Stomach (tissue), 9 donors: ENCODE results near the gene PDZRN3. TPM values are rescaled to one million over a fixed set of nuclear protein-coding genes. Genes with fewer than 3 reads are reported as not detected.

Source experiments
- DNase-seq, 2 donors: peaks; one replicate each; pipeline versions ENCODE4 v3.0.0 to v3.0.0-alpha.2; 2013 to 2019
- H3K27ac ChIP-seq, 5 donors: fragments of 200-600 bp in 4 of 5; sonication (generic) in 4 of 5; one replicate each; pipeline ENCODE4 v1.5.1; 2013 to 2019; ENCODE audit warnings: mild to moderate bottlenecking in 1 of 5, moderate library complexity in 1 of 5
- H3K27me3 ChIP-seq, 3 donors: fragments of 200-600 bp; sonication (generic); one replicate each; pipeline ENCODE4 v1.5.1; 2017 to 2019; ENCODE audit warnings: mixed run types in 1 of 3
- H3K36me3 ChIP-seq, 4 donors: fragments of 200-600 bp; sonication (generic); 1 replicate in 3 of 4; 2 replicates in 1 of 4; pipeline ENCODE4 v1.5.1; 2016 to 2019
- H3K4me1 ChIP-seq, 4 donors: fragments of 200-600 bp; sonication (generic); one replicate each; pipeline ENCODE4 v1.5.1; 2016 to 2019
- H3K4me3 ChIP-seq, 4 donors: fragments of 200-600 bp; sonication (generic) in 3 of 4; one replicate each; pipeline ENCODE4 v1.5.1; 2016 to 2019; ENCODE audit warnings: mild to moderate bottlenecking in 1 of 4
- H3K9me3 ChIP-seq, 4 donors: fragments of 200-600 bp; sonication (generic); one replicate each; pipeline ENCODE4 v1.5.1; 2016 to 2019
- CTCF ChIP-seq, 7 experiments: fragments of 450-650 bp in 4 of 7; fragments of 200-600 bp in 3 of 7; sonication (generic) in 3 of 7; IDR thresholded peaks; one replicate each; pipeline ENCODE4 v1.5.1; 2016 to 2019; ENCODE audit warnings: antibody characterized with exemption in 7 of 7, control low read depth in 2 of 7, mild to moderate bottlenecking in 1 of 7
- EP300 ChIP-seq: sonication (generic); formaldehyde crosslinking; IDR thresholded peaks from one replicate; pipeline ENCODE4 v1.6.1; 2017; ENCODE audit warnings: antibody characterized with exemption
- POLR2A ChIP-seq, 4 donors: fragments of 450-650 bp; IDR thresholded peaks; one replicate each; pipeline ENCODE4 v1.6.1; 2016; ENCODE audit warnings: antibody characterized with exemption in 4 of 4, control low read depth in 2 of 4, mild to moderate bottlenecking in 1 of 4, moderate library complexity in 1 of 4
- POLR2AphosphoS5 ChIP-seq, 3 donors: sonication (generic); formaldehyde crosslinking; IDR thresholded peaks; one replicate each; pipeline ENCODE4 v1.6.1; 2016; ENCODE audit warnings: antibody characterized with exemption in 3 of 3
- WGBS, 5 donors: extraction: QIAGEN DNeasy Blood & Tissue Kit in 3 of 5; methylation state at CpG; one replicate each; pipeline versions ENCODE4 v1.1.5 to v1.1.7; 2013 to 2018; 5-methylcytosine and 5-hydroxymethylcytosine counted together
- intact Hi-C: fragments of 100-400 bp; cut with DNase I; formaldehyde crosslinking; loops from one replicate; pipeline ENCODE4 v1.15.1; 2023; ENCODE audit warnings: low total_unique reads
- polyA plus RNA-seq, 3 donors: library from polyadenylated mRNA; stranded (reverse); fragments of 200-250 nt; gene quantifications; one replicate each; pipeline ENCODE4 v1.2.3, GENCODE V29; 2013
- total RNA-seq, 5 donors: library from RNA; depleted of rRNA; stranded (reverse); fragments of >200 nt; gene quantifications; one replicate each; pipeline versions ENCODE4 v1.1.0 to v1.2.3, GENCODE V29; 2014 to 2016
- donor health status: healthy with polysubstance abuse.
- donor health status: Bipolar disorder and iron deficiency.
- donor health status: healthy.

The PDZRN3 gene
- total and polyA plus RNA-seq, 8 donors: 21.9 to 174 (median 63.0) TPM

GRCh38 chr3:73418681-73419080 is 206.1 kb downstream of the PDZRN3 start:
- H3K27me3 ChIP-seq: no peaks in the 10 kb centered on the region
- H3K36me3 ChIP-seq: no peaks in the 10 kb centered on the region
- no peak overlapping the region for H3K4me3 ChIP-seq
- peaks cover 5 to 56% (median 14%) of the 10 kb centered on the region in 4 donors for H3K4me1 ChIP-seq
- TF ChIP-seq EP300 (no peak), CTCF (IDR thresholded peaks at IDR 0.05) (no peak), POLR2A (IDR thresholded peaks at IDR 0.05) (no peak), POLR2AphosphoS5 (IDR thresholded peaks at IDR 0.05) (no peak)
- WGBS, 5 donors: 62 to 73% (median 64%) methylated on average over 4 of the region's 4 CpGs
- DNase-seq: no peak
- peak overlapping the region in 4 of 5 donors; percentile 67 to 85 (median 74) for H3K27ac ChIP-seq
- H3K9me3 ChIP-seq: no peaks in the 10 kb centered on the region
- intact Hi-C loops: no loop called here

GRCh38 chr3:73415118-73415517 is 209.6 kb downstream of the PDZRN3 start:
- no peak for DNase-seq
- no peaks in the 10 kb centered on the region for H3K9me3 ChIP-seq
- WGBS, 5 donors: 88 to 97% (median 91%) methylated on average over 2 of the region's 2 CpGs
- TF ChIP-seq POLR2AphosphoS5 (IDR thresholded peaks at IDR 0.05) (no peak), CTCF (IDR thresholded peaks at IDR 0.05) (no peak), EP300 (no peak), POLR2A (IDR thresholded peaks at IDR 0.05) (no peak)
- peak overlapping the region in 1 of 5 donors; percentile 85 for H3K27ac ChIP-seq
- H3K4me3 ChIP-seq: no peak overlapping the region
- intact Hi-C loops: no loop called here
- no peaks in the 10 kb centered on the region for H3K36me3 ChIP-seq
- peaks cover 5 to 53% (median 22%) of the 10 kb centered on the region in 4 donors for H3K4me1 ChIP-seq
- no peaks in the 10 kb centered on the region for H3K27me3 ChIP-seq

- 89 to 96% (median 92%) methylated on average over 9 of the region's 9 CpGs for WGBS, 5 donors
- H3K4me1 ChIP-seq: peaks cover under 1 to 58% (median 28%) of the 10 kb centered on the region in 4 donors
- no peaks in the 10 kb centered on the region for H3K27me3 ChIP-seq
- H3K4me3 ChIP-seq: no peak overlapping the region
- no peak for TF ChIP-seq CTCF (IDR thresholded peaks at IDR 0.05)
- TF ChIP-seq EP300: no peak
- TF ChIP-seq POLR2A (IDR thresholded peaks at IDR 0.05): no peak
- no peak for TF ChIP-seq POLR2AphosphoS5 (IDR thresholded peaks at IDR 0.05)
- H3K36me3 ChIP-seq: no peaks in the 10 kb centered on the region
- peak overlapping the region in 3 of 5 donors; percentile 11 to 67 (median 18) for H3K27ac ChIP-seq
- intact Hi-C loops: no loop called here
- no peak for DNase-seq
- no peaks in the 10 kb centered on the region for H3K9me3 ChIP-seq
Measured at GRCh38 chr3:73413619-73414018, 211.1 kb downstream of the PDZRN3 start.

- DNase-seq: no peak
- intact Hi-C loops: no loop called here
Measured at GRCh38 chr3:73411993-73412392, 212.7 kb downstream of the PDZRN3 start.

More at GRCh38 chr3:73411993-73412392, 212.7 kb downstream of the PDZRN3 start:
- Histone ChIP-seq H3K36me3 (no peaks in the 10 kb centered on the region), H3K27me3 (no peaks in the 10 kb centered on the region), H3K4me3 (no peak overlapping the region), H3K27ac (peak overlapping the region in 1 of 5 donors; percentile 89), H3K9me3 (no peaks in the 10 kb centered on the region), H3K4me1 (peaks cover 0 to 61% (median 33%) of the 10 kb centered on the region in 4 donors)
- no peak for TF ChIP-seq CTCF (IDR thresholded peaks at IDR 0.05)
- no peak for TF ChIP-seq EP300
- no peak for TF ChIP-seq POLR2AphosphoS5 (IDR thresholded peaks at IDR 0.05)
- no peak for TF ChIP-seq POLR2A (IDR thresholded peaks at IDR 0.05)
- 75 to 92% (median 88%) methylated on average over 5 of the region's 5 CpGs for WGBS, 5 donors
